ENCODE results near the gene CFAP52. TPM values are rescaled to one million over a fixed set of nuclear protein-coding genes. Genes with fewer than 3 reads are reported as not detected.
A peak's percentile ranks its signal among the peaks of the same experiment; 100 is the strongest.

CFAP52 gene
- total RNA-seq, 1 experiment from 2014 or later, result not detected

DNA sequence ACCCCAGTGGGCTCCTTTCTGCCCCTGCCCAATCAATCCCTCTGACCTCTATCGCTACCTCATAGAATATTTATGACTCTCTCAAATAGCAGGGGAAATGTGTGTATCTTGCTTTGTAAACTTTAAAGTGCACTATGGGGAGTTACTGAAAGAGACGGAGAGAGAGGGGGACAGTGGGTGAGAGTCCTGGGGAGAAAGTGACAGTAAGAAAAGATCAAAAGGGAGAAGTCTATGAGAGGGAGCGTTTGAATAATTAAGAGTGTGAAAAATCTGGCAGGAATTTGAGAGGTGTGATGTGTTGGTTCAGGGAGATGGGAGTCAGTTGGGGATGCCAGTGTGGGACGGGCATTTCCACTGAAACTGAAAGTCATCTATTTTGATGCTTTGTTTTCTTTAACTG lies 101.5 kb downstream of the CFAP52 start:
- no peak for TF ChIP-seq CBFB (CRISPR knock-in tag; IDR thresholded peaks at IDR 0.05; ENCODE audit: low read depth)
- no peak for TF ChIP-seq TEAD4 (CRISPR knock-in tag; IDR thresholded peaks at IDR 0.05)
- TF ChIP-seq HMGA2 (CRISPR knock-in tag; IDR thresholded peaks at IDR 0.05), result no peak
- no peak for TF ChIP-seq ZNF121 (CRISPR knock-in tag; IDR thresholded peaks at IDR 0.05)
- TF ChIP-seq ZNF423 (CRISPR knock-in tag; IDR thresholded peaks at IDR 0.05), result no peak
- TF ChIP-seq PRRX2 (CRISPR knock-in tag; IDR thresholded peaks at IDR 0.05), result no peak
- TF ChIP-seq ZNF138 (CRISPR knock-in tag; conservative IDR thresholded peaks at IDR 0.05), result no peak
- no peak for TF ChIP-seq CREM (CRISPR knock-in tag; IDR thresholded peaks at IDR 0.05)
- TF ChIP-seq ZNF416 (CRISPR knock-in tag; IDR thresholded peaks at IDR 0.05), result no peak
- no peak for TF ChIP-seq SMAD3 (CRISPR knock-in tag; IDR thresholded peaks at IDR 0.05; ENCODE audit: borderline replicate concordance)
- TF ChIP-seq GTF2I (CRISPR knock-in tag; conservative IDR thresholded peaks at IDR 0.05), result no peak
- TF ChIP-seq ATF1 (CRISPR knock-in tag; IDR thresholded peaks at IDR 0.05), result no peak
- ATAC-seq (no peak), DNase-seq (ENCODE audit: low spot score) (no peak)
- H3K4me1 Mint-ChIP-seq, result no peaks in the 10 kb centered on the region
- H3K27ac Mint-ChIP-seq, result no peak overlapping the region
- no peak overlapping the region for H3K4me3 Mint-ChIP-seq
- H3K9me3 Mint-ChIP-seq, result peaks cover 13% of the 10 kb centered on the region
- no peaks in the 10 kb centered on the region for H3K27me3 Mint-ChIP-seq (ENCODE audit: low read depth)
- peaks cover 25% of the 10 kb centered on the region for H3K36me3 Mint-ChIP-seq
- ChIA-PET CTCF (interaction anchor here (1.0 to 5.1 kb wide), 2 partner anchors 91 to 101 kb away, joined by 3 to 40 read pairs; partner anchors contain the start of genes CFAP52 and STX8), POLR2A (no interaction called here)

DNA sequence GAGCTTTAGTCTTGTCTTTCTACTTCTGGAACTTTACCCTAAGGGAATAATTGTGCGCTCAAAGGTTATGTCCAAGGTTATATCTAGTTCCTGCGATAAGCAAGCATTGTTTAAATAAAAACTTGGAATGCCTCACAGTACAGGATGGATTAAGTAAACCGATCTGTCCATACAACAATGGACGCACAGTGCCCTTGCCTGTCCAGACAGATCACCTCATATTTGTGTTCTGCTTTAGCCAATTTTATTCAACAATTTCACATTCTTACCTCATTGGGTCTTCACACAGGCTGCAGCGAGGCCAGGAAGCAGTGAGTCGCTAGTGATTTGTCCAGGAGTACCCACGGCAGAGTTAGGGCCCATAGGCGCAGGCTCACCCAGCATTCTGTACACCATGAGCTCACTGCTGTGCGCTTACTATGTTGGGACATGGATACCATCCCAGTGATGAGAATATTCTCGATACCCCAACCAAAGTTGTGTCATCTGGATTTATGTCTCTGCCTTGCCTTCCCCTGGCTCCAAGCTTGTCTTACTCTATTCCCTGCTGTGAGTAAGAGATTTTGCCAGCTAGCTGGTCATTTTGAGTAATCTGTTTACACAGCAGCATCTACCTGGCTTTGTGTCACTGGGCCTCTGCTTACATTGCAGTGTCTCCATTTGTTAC lies 108.6 kb downstream of the CFAP52 start:
- Mint-ChIP-seq H3K9me3 (peaks cover 20% of the 10 kb centered on the region), H3K27ac (no peak overlapping the region), H3K27me3 (ENCODE audit: low read depth) (no peaks in the 10 kb centered on the region), H3K4me3 (no peak overlapping the region), H3K4me1 (no peaks in the 10 kb centered on the region), H3K36me3 (peaks cover 51% of the 10 kb centered on the region)
- DNase-seq (ENCODE audit: low spot score) (no peak), ATAC-seq (no peak)
- CTCF ChIA-PET, result interaction anchor here (1.0 kb wide), 1 partner anchor 84 kb away, joined by 4 read pairs; no protein-coding TSS in a partner anchor
- POLR2A ChIA-PET, result no interaction called here
- TF ChIP-seq EMX1 (CRISPR knock-in tag; IDR thresholded peaks at IDR 0.05) (no peak), MYBL2 (CRISPR knock-in tag; IDR thresholded peaks at IDR 0.05) (no peak), GABPB1 (CRISPR knock-in tag; IDR thresholded peaks at IDR 0.05) (0 out of 2 replicates have a peak, but pooled peaks have one; percentile 18)
- TF ChIP-seq, protein P1, sequence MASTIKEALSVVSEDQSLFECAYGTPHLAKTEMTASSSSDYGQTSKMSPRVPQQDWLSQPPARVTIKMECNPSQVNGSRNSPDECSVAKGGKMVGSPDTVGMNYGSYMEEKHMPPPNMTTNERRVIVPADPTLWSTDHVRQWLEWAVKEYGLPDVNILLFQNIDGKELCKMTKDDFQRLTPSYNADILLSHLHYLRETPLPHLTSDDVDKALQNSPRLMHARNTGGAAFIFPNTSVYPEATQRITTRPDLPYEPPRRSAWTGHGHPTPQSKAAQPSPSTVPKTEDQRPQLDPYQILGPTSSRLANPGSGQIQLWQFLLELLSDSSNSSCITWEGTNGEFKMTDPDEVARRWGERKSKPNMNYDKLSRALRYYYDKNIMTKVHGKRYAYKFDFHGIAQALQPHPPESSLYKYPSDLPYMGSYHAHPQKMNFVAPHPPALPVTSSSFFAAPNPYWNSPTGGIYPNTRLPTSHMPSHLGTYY (CRISPR knock-in tag; IDR thresholded peaks at IDR 0.05), result no peak
- TF ChIP-seq, protein P2, sequence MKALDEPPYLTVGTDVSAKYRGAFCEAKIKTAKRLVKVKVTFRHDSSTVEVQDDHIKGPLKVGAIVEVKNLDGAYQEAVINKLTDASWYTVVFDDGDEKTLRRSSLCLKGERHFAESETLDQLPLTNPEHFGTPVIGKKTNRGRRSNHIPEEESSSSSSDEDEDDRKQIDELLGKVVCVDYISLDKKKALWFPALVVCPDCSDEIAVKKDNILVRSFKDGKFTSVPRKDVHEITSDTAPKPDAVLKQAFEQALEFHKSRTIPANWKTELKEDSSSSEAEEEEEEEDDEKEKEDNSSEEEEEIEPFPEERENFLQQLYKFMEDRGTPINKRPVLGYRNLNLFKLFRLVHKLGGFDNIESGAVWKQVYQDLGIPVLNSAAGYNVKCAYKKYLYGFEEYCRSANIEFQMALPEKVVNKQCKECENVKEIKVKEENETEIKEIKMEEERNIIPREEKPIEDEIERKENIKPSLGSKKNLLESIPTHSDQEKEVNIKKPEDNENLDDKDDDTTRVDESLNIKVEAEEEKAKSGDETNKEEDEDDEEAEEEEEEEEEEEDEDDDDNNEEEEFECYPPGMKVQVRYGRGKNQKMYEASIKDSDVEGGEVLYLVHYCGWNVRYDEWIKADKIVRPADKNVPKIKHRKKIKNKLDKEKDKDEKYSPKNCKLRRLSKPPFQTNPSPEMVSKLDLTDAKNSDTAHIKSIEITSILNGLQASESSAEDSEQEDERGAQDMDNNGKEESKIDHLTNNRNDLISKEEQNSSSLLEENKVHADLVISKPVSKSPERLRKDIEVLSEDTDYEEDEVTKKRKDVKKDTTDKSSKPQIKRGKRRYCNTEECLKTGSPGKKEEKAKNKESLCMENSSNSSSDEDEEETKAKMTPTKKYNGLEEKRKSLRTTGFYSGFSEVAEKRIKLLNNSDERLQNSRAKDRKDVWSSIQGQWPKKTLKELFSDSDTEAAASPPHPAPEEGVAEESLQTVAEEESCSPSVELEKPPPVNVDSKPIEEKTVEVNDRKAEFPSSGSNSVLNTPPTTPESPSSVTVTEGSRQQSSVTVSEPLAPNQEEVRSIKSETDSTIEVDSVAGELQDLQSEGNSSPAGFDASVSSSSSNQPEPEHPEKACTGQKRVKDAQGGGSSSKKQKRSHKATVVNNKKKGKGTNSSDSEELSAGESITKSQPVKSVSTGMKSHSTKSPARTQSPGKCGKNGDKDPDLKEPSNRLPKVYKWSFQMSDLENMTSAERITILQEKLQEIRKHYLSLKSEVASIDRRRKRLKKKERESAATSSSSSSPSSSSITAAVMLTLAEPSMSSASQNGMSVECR (CRISPR knock-in tag; IDR thresholded peaks at IDR 0.05; ENCODE audit: borderline replicate concordance), result no peak

Other genes starting within 250 kb of the CFAP52 start
- gene STX8, start 822 bp upstream of the CFAP52 start, total RNA-seq (2021), result 39.9 to 55.6 TPM (median 52.8 TPM) in 3 replicates
- gene USP43, start 68.9 kb downstream of the CFAP52 start, total RNA-seq (2021), result 6.8 to 8.6 TPM (median 7.3 TPM) in 3 replicates
- gene DHRS7C, start 214.9 kb downstream of the CFAP52 start, total RNA-seq (2021), result not detected in 3 replicates
- gene GSG1L2, start 245.4 kb downstream of the CFAP52 start, total RNA-seq (2021), result not detected in 3 replicates
- gene GLP2R, start 249.3 kb downstream of the CFAP52 start, total RNA-seq (2021), result not detected in 3 replicates

All from WTC11 (cell line).